Activated CD4-positive, alpha-beta T cell treated with anti-CD3 and anti-CD28 coated beads, Interleukin-2, amount 50 U/mL, for 48 hours (primary cell): ENCODE data around the gene TSC2.
A peak's percentile ranks its signal among the peaks of the same experiment; 100 is the strongest.

Experiments
- DNase-seq, 2 experiments: peaks; one replicate each; pipeline ENCODE4 v3.0.0-alpha.2; 2020

Gene TSC2

DNA sequence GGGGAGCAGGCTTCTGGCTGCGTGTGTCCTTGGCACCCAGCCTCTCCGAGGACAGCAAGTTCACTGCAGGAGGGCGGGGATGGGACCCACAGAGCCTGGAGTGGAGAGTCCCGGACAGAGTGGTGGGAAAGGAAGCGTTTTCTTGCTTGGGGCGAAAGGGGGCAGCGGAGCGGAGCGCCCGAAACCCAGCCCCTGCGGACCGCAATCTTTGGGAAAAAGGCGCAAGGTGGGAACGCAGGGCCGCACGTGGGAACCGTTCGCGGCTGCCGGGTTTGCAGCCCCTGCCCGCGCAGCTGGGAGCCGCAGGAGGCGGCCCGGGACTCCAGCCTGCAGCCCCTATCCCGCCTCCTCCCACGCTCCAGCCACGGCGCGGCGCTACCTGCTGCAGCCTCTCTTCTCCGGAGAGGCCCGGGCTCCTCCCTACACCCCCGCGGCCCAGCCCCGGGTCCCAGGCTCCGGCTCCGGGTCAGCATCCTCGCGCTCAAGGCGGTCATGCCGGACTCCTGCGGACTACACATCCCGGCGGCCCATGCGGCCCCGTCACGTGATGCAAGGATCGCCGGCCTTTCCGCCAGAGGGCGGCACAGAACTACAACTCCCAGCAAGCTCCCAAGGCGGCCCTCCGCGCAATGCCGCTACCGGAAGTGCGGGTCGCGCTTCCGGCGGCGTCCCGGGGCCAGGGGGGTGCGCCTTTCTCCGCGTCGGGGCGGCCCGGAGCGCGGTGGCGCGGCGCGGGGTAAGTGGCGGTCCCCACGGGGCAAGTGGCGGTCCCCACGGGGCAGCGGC, at the start of gene TSC2, which contains the start of gene NTHL1:
Gene TSC2 (plus strand): TSS at position 656 of the 786 bp plus-strand sequence. CDS start 631 bp downstream, outside the sequence.
Gene NTHL1 (minus strand): TSS at position 505 of the 786 bp plus-strand sequence. CDS start 11 bp downstream, at position 494.
- DNase-seq: peak; percentile 94 to 96

DNA sequence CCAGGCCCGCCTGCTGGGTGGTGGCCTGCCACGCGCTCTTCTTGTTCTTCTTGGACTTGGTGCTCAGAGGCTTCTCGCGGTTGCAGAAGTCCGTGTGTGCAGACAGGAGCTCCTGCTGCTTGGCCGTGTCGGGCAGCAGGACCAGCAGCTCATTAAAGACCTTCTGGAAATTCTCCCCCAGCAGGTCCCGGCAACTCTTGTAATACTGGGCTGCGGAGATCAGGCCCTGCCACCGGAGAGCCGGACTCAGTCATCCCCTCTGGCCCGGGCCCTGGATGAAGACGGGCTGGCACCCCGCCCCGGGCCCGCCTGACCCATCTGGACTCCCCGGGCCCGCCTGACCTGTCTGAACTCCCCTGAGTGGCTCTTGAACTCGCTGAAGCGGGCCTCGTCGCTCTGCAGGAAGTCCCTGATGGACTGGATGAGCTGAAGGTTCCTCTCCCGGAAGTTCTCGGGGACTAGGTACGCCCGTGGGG, 49.4 kb upstream of the TSC2 start:
- no peak for DNase-seq

DNA sequence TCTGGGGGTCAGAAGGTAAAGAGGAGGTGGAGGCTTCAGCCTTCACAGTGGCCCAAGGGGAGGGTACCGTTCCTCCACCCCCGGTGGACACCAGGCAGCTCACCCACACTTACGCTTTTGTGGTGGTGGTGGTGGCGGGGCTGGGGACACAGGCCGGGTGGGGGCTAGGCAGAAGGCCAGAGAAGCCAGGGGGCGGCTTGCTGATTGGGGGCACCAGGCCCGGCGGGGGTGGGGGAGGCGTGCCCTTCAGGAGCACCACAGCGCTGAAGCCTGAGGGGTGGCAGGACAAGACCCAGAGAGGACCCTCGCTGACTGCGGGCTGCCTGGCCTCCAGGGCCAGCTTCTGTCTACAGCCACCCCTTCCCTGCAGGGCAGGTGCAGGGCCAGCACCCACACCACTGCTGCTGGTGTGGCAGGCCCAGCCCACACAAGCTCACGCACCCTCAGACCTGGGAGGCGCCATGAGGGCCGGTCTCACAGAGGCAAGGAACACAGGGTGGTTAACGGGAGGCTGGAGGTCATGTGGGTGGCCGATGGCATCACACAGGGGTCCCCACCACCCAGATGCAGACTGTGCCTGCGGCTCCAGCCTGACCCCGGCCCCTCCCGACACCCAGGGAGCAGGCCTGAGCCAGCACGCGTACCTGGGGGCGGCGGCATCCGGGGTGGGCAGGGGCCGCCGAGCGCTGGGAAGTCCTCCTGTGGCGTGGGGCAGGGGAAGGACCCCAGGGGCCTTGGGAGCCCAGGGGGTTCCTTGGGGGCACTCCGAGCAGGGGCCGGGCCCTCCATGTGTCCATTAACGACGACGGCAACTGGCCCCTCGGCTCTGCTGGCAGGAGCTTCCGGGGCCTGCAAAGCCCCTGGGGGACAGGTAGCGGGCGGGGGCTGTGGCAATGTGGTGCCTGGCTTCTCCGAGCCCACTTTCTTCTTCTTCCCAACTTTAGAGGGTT, 48.7 kb upstream of the TSC2 start:
- DNase-seq: no peak

DNA sequence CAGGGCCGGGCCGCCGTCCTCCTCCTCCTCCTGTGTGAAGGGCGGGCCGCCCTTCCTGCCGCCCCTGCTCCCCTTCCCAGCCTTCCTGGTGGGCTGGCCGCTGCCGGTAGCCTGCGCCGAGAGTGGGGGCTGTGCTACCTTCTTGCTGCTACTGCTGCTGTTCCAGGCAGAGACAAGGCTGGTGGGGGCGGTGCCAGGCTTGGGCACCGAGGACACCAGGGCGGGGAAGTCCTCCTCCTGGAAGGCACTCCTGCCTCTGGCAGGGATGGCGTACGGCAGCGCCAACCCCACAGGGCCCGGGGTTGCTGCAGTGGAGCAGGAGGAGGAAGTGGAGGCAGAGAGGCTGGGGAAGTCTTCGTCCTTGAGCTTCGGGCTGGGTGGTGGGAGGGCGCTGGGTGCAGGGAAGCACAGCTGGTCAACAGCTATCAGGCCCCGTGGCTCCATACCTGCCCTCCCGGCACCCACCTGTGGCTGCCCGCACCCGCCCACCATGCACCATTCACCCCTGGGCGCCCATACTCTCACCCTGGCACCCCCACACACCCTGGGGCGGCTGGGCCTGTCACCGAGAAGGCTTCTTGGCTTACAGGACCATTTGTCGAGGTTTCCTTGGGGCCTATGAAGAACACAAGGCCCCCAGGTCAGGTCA, 47.8 kb upstream of the TSC2 start:
- no peak for DNase-seq

DNA sequence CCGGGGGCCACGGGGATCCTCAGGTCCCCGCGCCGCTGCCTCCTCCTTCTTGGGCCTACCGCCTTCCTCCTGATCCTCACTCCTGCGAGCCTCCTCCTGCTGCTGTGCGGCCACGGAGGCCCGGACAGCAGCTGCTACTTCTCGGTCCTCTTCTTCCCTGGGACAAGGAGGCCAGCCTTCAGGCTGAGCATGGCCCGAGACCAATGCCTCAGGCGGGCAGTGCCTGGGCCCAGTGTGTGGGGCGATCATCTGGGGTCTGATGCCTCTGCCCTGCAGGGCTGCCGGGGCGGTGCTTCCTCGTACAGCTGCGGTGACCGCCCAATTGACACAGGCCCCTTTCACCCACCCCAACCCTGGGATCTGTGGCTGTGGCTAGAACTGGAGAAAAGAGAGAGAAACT, 46.8 kb upstream of the TSC2 start:
- no peak for DNase-seq

DNA sequence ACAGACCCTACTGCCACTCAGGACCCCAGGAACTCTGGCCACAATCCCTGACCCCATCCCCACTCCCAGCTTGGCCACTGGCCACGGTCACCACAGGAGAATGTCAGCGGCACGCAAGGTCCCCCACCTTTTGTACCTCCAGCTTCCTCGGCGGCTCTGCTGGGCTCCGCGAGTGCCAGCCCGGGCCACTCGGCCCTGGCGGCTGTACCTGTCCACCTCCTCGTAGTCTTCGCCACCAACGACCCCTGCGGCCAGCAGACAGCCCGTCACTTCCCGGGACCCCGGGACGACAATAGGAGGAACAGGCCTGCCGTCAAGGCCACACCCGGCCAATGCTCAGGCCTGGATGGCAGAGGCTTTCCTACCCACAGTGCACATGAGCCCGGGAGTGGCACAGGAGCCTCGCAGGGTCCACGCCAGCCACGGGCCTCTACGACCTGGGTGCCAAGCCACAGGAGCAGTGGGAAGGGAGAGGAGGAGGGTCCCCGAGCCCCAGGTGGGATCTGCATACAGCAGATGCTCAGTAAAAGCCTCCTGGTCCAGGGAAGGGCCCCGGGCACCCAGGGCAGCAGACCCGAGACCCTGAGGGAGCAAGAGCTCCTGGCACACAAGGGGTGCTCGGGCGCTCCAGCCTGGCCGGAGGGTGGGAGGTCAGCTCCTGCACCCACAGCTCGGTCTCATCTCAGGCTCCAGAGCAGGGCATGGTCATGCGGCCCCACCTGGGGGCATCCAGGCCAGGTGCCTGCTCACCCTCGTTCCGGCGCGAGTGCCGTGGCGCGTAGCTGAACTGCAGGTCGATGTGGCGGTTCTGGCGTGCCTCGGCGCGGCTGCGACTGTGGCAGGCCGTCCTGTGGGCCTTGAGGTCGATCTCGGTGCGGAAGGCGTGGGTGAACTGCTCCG, 46.1 kb upstream of the TSC2 start:
- no peak for DNase-seq

DNA sequence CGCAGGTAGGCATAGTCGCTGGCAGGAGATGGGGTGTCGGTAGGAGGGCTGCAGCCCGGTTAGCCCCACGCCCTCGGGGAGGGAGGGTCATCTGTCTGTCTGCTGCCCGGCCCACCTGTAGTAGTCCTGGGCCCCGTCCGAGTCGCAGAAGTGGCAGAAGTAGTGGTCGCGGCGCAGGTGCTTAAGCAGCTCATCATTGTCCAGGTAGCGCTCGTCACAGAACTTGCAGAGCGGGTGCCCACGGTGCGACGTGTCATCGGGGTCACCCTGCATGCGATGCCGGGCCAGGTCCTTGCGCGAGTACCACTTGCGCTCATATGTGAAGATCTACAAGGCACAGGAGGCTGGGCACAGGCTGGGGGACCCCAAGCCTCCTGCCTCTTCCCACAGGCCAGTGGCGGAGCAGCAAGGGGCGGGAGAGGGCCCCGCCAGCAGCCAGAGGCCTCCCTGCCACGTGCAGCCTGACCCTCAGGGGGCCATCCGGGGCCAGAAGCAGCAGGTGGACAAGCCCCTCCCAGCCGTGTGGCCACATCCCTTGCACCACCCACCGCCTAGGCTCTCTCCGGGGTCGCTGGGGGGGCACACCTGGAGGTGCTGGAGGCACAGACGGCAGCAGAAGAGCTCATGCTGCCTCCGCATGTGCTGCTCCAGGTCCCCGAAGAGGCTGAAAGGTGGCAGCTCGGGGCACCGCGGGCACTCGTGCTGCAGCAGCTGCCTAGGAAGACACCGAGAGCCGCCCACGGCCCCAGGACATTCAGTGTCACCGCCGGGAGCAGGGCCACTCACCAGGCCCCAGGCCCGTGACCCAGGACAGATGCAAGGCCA, 45.2 kb upstream of the TSC2 start:
- no peak for DNase-seq

DNA sequence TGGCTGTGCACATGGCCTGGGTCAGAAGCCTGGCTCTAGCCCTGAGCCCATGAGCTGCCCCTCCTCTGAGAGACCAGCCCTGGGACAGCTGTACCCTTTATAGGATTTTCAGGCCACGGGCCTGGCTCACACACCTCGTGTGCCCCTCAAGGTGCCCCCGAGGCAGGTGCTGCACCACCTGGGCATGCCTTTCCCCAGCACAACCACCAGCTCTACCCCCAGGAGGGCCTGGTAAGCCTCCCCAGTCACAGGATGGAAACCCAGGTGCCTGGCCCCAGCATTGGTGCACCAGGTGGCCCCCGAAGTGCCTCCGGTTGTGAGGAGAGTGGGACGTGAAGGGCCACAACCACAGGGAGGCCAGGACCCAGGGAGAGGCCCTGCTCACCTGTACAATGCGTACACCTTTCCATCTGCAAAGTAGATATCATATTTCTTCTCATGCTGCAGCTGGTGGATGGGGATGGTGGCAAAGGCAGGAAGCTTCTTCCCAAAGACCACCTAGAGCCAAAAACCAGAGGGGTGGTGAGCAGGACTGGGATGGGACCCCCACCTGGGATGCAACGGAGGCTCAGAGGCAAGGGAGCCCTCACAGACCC, 44.5 kb upstream of the TSC2 start:
- DNase-seq: no peak

DNA sequence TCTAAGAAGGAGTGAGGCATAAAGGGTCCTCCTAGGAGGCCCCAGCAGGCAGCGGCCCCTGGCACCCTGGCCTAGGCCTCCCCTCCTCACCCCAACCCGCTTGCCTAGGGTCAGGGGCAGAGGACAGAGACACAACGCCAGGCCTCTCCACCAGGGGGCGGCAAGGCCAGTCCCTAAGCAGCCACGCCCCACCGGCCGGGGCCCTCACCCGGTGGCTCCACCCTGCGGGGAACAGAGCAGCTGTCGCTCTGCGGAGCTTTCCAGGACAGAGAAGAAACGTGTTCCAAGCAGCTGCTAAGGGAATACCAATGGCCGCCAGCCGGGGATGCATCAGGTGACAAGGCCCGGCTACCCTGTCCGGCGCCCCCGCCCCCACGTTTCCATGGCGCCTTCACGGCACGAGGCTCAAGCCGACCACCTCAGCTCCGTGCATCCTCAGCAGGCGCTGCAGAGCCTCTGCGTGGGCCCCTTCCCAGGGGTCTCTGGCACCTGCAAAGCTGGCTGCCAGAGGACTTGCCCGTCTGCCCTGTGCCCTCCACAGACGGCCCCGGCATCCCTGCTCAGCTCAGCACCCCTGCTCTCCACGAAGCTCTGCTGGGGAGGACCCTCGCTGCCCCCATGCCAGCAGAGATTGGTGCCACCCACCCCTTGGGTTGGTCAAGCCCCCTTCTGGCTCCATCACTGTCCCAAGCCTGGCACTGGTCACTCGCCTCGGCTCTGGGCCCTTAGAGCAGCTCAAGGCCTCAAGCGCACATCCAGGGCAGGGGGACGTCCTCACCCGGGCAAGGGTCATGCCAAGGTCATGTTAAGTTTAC, 43.8 kb upstream of the TSC2 start:
- peak; percentile 92 to 93 for DNase-seq

DNA sequence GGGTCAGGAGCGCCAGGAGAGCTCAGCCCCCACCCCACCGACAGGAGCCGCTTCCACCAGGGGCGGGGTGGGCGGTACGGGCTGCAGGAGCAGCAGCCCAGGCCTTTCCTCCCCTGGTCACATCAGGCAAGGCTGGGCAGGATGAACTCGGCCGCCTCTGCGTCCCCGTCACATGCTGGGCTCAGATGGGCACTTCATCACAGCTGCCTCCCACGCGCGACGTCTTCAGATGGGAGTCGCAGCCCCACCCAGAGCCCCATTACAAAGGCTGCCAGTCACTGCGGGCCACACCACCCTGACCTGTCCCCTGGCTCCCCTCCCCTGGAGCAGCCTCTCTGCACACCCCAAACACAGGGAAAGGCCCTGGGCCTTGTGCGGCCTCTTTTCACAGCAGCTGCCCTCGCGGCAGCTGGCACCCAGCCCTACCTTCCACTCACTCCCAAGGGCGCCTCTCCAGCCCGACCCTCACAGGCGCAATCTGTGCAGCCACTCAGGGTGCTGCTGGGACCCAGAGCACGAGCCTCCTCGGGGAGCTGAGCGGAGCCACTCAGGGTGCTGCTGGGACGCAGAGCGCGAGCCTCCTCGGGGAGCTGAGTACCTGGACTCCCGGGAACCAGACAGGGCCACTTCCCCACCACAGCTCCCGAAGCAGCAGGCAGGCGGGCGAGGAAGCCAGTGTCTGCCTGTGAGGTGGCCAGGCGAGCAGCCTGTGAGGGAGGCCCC, 42.8 kb upstream of the TSC2 start:
- no peak for DNase-seq

DNA sequence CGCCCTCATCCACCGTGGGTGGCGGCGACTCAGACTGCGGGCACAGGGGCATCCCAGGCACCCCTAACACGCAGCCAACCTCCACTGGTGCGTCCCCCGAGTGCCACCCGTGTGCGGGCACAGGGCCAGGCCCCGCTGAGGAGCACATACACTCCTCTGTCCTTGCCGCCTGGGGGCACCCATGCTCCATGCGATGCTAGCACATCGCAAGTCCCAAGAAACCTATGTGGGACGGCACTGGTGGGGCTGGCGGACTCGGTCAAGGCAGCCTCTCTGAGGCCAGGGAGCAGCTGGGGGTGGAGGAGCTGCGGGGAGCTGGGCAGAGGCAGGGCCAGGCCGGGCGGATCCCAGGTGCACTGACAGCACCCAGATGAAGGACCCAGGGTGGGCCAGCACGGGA, 42.1 kb upstream of the TSC2 start:
- DNase-seq: no peak

DNA sequence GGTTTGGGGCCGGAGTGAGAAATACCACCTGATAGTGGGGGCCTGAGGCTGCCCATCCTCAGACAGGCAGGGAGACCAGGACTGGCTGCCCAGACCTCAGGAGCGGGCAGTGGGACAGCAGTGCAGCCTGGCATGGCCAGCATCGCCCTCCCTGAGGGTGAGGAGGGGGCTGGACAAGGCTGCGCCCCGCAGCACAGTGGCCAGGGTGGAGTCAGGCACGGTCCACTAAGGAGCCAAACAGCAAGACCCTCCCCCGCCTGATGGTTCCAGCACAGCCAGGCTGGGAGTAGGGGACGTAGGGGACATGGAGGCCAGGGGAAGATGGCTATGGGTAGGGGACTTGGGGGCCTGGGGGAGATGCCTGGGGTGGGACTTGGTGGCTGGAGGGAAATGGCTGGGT, 41.5 kb upstream of the TSC2 start:
- no peak for DNase-seq

DNA sequence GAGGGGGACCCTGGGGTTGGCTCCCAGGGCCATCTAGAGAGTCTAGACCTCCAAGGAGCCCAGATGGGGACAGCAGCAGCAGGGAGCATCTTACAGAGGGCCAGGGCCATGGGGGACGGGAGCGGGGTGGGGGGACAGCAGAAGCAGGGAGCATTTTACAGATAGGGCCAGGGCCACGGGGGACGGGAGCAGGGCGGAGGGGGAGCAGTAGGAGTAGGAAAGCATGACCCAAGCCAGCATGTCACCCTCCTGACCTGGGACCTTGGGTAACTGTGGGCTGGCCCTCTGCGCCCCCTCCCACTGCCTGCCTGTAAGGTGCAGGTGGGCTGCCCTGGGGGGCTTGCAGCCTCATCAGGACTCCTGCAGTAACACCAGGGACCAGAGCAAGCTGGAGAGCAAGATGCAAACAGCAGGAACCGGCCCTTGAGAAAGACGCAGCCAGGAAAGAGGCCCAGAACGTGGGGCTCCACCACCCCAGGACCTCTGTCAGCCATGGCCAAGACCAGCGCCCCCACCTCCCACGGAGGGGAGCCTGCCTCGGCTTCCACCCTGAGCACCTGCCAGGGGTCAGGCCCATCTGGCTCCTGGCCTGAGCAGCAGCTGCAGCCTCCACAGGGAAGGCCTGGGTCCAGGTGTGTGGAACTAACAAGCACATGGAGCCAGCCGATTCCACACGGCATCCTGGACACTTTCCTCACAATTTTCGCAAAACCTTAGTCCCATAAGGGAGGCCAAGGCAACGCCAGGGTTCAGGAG, 40.5 kb upstream of the TSC2 start:
- DNase-seq: no peak

DNA sequence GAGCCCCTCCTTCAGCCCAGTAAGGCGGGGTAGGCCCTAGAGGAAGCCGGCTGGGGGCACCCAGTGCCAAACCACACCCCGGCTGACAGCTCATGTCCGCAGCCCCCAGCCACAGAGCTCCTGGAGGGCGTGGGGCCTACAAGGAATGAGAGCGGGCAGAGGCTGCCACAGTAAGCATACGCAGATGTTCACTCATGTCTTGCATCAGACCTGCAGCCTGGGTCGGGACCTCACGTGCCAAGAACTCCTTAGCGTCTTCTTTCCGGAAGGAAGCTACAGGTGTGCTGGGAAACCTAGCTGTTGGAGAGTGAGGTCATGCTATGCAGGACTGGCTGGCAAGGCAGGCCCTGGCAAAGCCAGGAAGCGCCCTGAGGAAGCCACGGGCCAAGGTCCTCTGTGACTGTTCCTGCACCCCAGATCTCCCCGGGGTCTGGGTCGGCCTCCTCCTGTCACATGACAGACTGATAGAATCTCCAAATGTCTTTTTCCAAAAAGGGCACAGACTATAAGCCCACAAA, 39.7 kb upstream of the TSC2 start:
- DNase-seq: no peak

DNA sequence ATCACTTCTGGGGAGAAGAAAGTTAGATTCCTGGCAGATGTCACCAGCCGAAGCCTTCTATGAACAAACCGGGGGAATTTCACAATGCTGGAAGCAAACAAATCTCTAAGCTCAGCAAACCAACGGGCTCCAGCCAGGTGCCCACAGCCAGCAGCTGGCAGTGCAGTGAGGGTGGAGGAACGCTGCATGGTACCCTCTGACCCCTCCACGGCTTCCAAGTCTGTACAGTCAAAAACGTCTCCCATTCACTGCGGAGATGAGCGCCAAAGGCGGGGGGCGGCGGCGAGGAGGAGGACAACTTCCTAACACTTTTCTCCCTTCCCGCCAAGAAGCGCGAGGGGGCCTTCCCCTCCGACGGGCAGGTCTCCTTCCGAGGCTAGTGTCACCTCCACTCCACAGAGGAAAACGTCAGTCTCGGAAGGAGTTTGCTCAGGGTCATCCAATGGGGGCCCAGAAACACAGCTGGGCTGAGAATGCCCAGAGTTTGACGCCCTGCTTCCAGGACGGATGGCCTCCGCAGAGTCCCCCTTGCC, 39.1 kb upstream of the TSC2 start:
- peak; percentile 49 to 59 for DNase-seq

DNA sequence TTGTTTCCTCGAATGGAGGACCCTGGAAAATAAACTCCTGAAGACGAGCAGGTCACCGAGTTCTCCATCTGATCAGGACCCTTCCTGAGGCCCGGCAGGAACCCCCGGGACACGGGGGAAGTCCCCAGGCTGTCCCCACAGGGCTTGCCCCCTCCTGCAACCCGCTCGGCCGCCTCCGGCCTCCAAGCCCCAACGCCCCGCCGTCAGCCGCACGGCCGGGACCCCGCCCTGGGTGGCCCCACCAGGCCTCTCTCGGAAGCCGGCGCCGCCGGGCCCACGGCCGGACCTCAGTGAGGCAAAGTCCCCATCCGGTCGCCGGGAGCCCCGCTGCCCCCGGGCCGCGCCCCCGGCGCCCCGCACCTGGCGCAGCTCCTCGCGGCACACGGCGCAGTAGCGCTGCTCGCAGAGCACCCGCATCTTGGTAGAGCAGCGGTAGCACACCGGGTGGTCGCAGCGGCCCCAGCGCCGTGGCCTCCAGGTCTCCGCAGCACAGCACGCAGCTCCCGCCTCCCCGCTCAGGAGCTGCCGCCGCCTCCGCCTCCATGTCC, 38.5 kb upstream of the TSC2 start:
- DNase-seq: no peak

DNA sequence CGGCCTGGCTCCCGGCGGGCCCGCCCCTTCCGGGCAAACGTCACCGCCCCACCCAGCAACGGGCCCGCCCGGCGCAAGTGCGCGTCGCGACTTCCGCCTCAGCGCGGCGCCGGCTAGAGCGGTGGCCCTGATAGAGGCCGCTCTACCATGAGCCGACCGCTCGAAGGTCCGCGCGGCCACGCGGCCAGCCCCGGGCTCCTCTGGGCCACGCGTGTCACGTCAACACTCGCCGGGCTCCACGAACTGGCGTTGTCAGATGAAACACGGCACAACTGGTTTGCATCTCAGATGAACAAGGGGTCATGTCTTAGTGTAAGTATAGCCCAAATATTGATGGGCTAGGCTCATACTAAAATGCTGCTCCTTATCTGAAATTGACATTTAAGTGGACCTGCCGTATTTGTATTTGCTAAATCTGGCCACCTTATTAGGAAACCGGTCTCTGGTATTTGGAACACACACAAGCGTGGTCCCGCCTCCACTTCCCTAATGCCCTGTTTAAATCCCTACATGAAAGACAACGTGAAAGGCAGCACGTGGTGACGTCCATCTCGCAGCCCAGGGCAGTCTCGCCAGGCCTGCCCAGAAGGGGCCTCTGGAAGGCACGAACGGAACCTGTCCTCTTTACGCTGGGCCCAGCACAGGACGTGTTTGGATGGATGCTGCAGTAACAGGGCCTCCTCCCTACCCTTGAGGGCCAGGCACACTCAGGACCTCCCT, 37.8 kb upstream of the TSC2 start, which contains the start of gene ZNF598:
Gene ZNF598 (minus strand): TSS at position 31 of the 720 bp plus-strand sequence.
- peak; percentile 76 to 79 for DNase-seq
